ENCODE data around the gene NPAS3.

Gene NPAS3

GRCh38 chr14:33068626-33069025, 129.9 kb downstream of the NPAS3 start:
- Histone ChIP-seq H3K27ac (ENCODE audit: low read depth, low read length) (no peak overlapping the region), H3K23ac (ENCODE audit: low read length) (no peak overlapping the region), H3K9ac (ENCODE audit: low read length) (no peak overlapping the region), H4K8ac (ENCODE audit: low read depth, low read length) (no peak overlapping the region), H2BK12ac (ENCODE audit: low read length) (no peak overlapping the region), H2BK120ac (ENCODE audit: insufficient read depth, low read length, poor library complexity) (no peak overlapping the region), H3K79me2 (ENCODE audit: control insufficient read depth, insufficient read depth, low read length, poor library complexity) (no peaks in the 10 kb centered on the region), H3K14ac (ENCODE audit: low read length) (no peak overlapping the region), H2BK5ac (ENCODE audit: low read depth, low read length, poor library complexity) (no peak overlapping the region), H4K91ac (ENCODE audit: low read depth, low read length) (no peak overlapping the region), H3K79me1 (ENCODE audit: low read length) (no peaks in the 10 kb centered on the region), H3K27me3 (ENCODE audit: insufficient read depth, low read length) (no peaks in the 10 kb centered on the region), H2AK5ac (ENCODE audit: low read length) (no peak overlapping the region), H3K18ac (ENCODE audit: low read length) (no peak overlapping the region), H3K4me3 (ENCODE audit: low read depth, low read length) (no peak overlapping the region), H3K9me3 (ENCODE audit: insufficient read depth, low read depth, low read length) (no peaks in the 10 kb centered on the region), H3K36me3 (ENCODE audit: control insufficient read depth in 1 of 2, insufficient read depth in 2 of 2, low read length in 2 of 2) (no peaks in the 10 kb centered on the region), H2AFZ (ENCODE audit: insufficient read depth, low read length, poor library complexity) (no peak overlapping the region), H4K12ac (ENCODE audit: low read depth, low read length) (no peak overlapping the region), H3K4me2 (ENCODE audit: low read length) (no peak overlapping the region), H3K4ac (ENCODE audit: low read depth, low read length) (no peak overlapping the region), H3K4me1 (ENCODE audit: control insufficient read depth in 1 of 2, insufficient read depth in 2 of 2, low read length in 2 of 2) (no peaks in the 10 kb centered on the region)
- no CpG with 5 or more reads among the region's 6 CpGs for WGBS (ENCODE audit: extremely low coverage, insufficient coverage, insufficient read length)
- no peak for DNase-seq

- no CpG with 5 or more reads among the region's 5 CpGs for WGBS (ENCODE audit: extremely low coverage, insufficient coverage, insufficient read length)
- Histone ChIP-seq H3K27me3 (ENCODE audit: insufficient read depth, low read length) (no peaks in the 10 kb centered on the region), H4K91ac (ENCODE audit: low read depth, low read length) (no peak overlapping the region), H3K23ac (ENCODE audit: low read length) (no peak overlapping the region), H3K36me3 (ENCODE audit: control insufficient read depth in 1 of 2, insufficient read depth in 2 of 2, low read length in 2 of 2) (no peaks in the 10 kb centered on the region), H2BK120ac (ENCODE audit: insufficient read depth, low read length, poor library complexity) (no peak overlapping the region), H4K8ac (ENCODE audit: low read depth, low read length) (no peak overlapping the region), H2AK5ac (ENCODE audit: low read length) (no peak overlapping the region), H2BK5ac (ENCODE audit: low read depth, low read length, poor library complexity) (no peak overlapping the region), H3K27ac (ENCODE audit: low read depth, low read length) (no peak overlapping the region), H3K79me2 (ENCODE audit: control insufficient read depth, insufficient read depth, low read length, poor library complexity) (no peaks in the 10 kb centered on the region), H2BK12ac (ENCODE audit: low read length) (no peak overlapping the region), H3K4ac (ENCODE audit: low read depth, low read length) (no peak overlapping the region), H3K9ac (ENCODE audit: low read length) (no peak overlapping the region), H3K79me1 (ENCODE audit: low read length) (no peaks in the 10 kb centered on the region), H2AFZ (ENCODE audit: insufficient read depth, low read length, poor library complexity) (no peak overlapping the region), H4K12ac (ENCODE audit: low read depth, low read length) (no peak overlapping the region), H3K18ac (ENCODE audit: low read length) (no peak overlapping the region), H3K4me2 (ENCODE audit: low read length) (no peak overlapping the region), H3K4me3 (ENCODE audit: low read depth, low read length) (no peak overlapping the region), H3K4me1 (ENCODE audit: control insufficient read depth in 1 of 2, insufficient read depth in 2 of 2, low read length in 2 of 2) (no peaks in the 10 kb centered on the region), H3K9me3 (ENCODE audit: insufficient read depth, low read depth, low read length) (no peaks in the 10 kb centered on the region), H3K14ac (ENCODE audit: low read length) (no peak overlapping the region)
- DNase-seq, result no peak
These were observed 131.8 kb downstream of the NPAS3 start for GRCh38 chr14:33070475-33070874.

- no peak overlapping the region for H3K23ac ChIP-seq (ENCODE audit: low read length)
- H4K12ac ChIP-seq (ENCODE audit: low read depth, low read length), result no peak overlapping the region
- no peak overlapping the region for H3K4me2 ChIP-seq (ENCODE audit: low read length)
- H3K4me3 ChIP-seq (ENCODE audit: low read depth, low read length), result no peak overlapping the region
- H3K9ac ChIP-seq (ENCODE audit: low read length), result no peak overlapping the region
- no peak overlapping the region for H2AFZ ChIP-seq (ENCODE audit: insufficient read depth, low read length, poor library complexity)
- H4K8ac ChIP-seq (ENCODE audit: low read depth, low read length), result no peak overlapping the region
- H3K79me1 ChIP-seq (ENCODE audit: low read length), result no peaks in the 10 kb centered on the region
- no peaks in the 10 kb centered on the region for H3K4me1 ChIP-seq (ENCODE audit: control insufficient read depth in 1 of 2, insufficient read depth in 2 of 2, low read length in 2 of 2)
- no peak overlapping the region for H2BK5ac ChIP-seq (ENCODE audit: low read depth, low read length, poor library complexity)
- no peaks in the 10 kb centered on the region for H3K27me3 ChIP-seq (ENCODE audit: insufficient read depth, low read length)
- no peak overlapping the region for H3K4ac ChIP-seq (ENCODE audit: low read depth, low read length)
- no peak overlapping the region for H3K14ac ChIP-seq (ENCODE audit: low read length)
- no peak overlapping the region for H3K18ac ChIP-seq (ENCODE audit: low read length)
- H3K79me2 ChIP-seq (ENCODE audit: control insufficient read depth, insufficient read depth, low read length, poor library complexity), result no peaks in the 10 kb centered on the region
- H3K9me3 ChIP-seq (ENCODE audit: insufficient read depth, low read depth, low read length), result no peaks in the 10 kb centered on the region
- H2AK5ac ChIP-seq (ENCODE audit: low read length), result no peak overlapping the region
- no peak overlapping the region for H2BK120ac ChIP-seq (ENCODE audit: insufficient read depth, low read length, poor library complexity)
- H2BK12ac ChIP-seq (ENCODE audit: low read length), result no peak overlapping the region
- 100% methylated on average over 1 of the region's 1 CpG for WGBS (ENCODE audit: extremely low coverage, insufficient coverage, insufficient read length)
- H3K27ac ChIP-seq (ENCODE audit: low read depth, low read length), result no peak overlapping the region
- no peak for DNase-seq
- no peak overlapping the region for H4K91ac ChIP-seq (ENCODE audit: low read depth, low read length)
- H3K36me3 ChIP-seq (ENCODE audit: control insufficient read depth in 1 of 2, insufficient read depth in 2 of 2, low read length in 2 of 2), result no peaks in the 10 kb centered on the region
These were observed 134.3 kb downstream of the NPAS3 start for GRCh38 chr14:33073023-33073422.

GRCh38 chr14:33081259-33081658, 142.6 kb downstream of the NPAS3 start:
- Histone ChIP-seq H3K9me3 (ENCODE audit: insufficient read depth, low read depth, low read length) (no peaks in the 10 kb centered on the region), H3K14ac (ENCODE audit: low read length) (no peak overlapping the region), H3K4me2 (ENCODE audit: low read length) (no peak overlapping the region), H4K91ac (ENCODE audit: low read depth, low read length) (no peak overlapping the region), H3K79me1 (ENCODE audit: low read length) (no peaks in the 10 kb centered on the region), H3K4me1 (ENCODE audit: control insufficient read depth in 1 of 2, insufficient read depth in 2 of 2, low read length in 2 of 2) (no peaks in the 10 kb centered on the region), H2BK5ac (ENCODE audit: low read depth, low read length, poor library complexity) (no peak overlapping the region), H2AK5ac (ENCODE audit: low read length) (no peak overlapping the region), H3K18ac (ENCODE audit: low read length) (no peak overlapping the region), H3K27ac (ENCODE audit: low read depth, low read length) (no peak overlapping the region), H3K23ac (ENCODE audit: low read length) (no peak overlapping the region), H3K4ac (ENCODE audit: low read depth, low read length) (no peak overlapping the region), H3K9ac (ENCODE audit: low read length) (no peak overlapping the region), H3K4me3 (ENCODE audit: low read depth, low read length) (no peak overlapping the region), H4K8ac (ENCODE audit: low read depth, low read length) (no peak overlapping the region), H3K27me3 (ENCODE audit: insufficient read depth, low read length) (no peaks in the 10 kb centered on the region), H2AFZ (ENCODE audit: insufficient read depth, low read length, poor library complexity) (no peak overlapping the region), H3K36me3 (ENCODE audit: control insufficient read depth in 1 of 2, insufficient read depth in 2 of 2, low read length in 2 of 2) (no peaks in the 10 kb centered on the region), H3K79me2 (ENCODE audit: control insufficient read depth, insufficient read depth, low read length, poor library complexity) (no peaks in the 10 kb centered on the region), H2BK12ac (ENCODE audit: low read length) (no peak overlapping the region), H4K12ac (ENCODE audit: low read depth, low read length) (no peak overlapping the region), H2BK120ac (ENCODE audit: insufficient read depth, low read length, poor library complexity) (no peak overlapping the region)
- DNase-seq, result no peak
- no CpG with 5 or more reads among the region's 1 CpG for WGBS (ENCODE audit: extremely low coverage, insufficient coverage, insufficient read length)

Measured in trophoblast cell (in vitro differentiated cells and primary cell).